Cardiac fibroblast (primary cell): ENCODE results near the gene CLEC19A.

Experiments used
- DNase-seq, 2 donors: peaks; one replicate each; pipeline versions ENCODE4 v3.0.0 to v3.0.0-alpha.2; 2010; ENCODE audit warnings: low read depth in 2 of 2
- H3K4me3 ChIP-seq, 2 donors: replicated peaks in 1 of 2; 1 replicate in 1 of 2; 2 replicates in 1 of 2; pipeline ENCODE4 v1.5.1; 2011; ENCODE audit warnings: low read depth in 2 of 2, low read length in 2 of 2, mild to moderate bottlenecking in 2 of 2, moderate library complexity in 1 of 2
- TF ChIP-seq, protein P1 (sequence below): IDR thresholded peaks from one replicate; pipeline ENCODE4 v1.5.1; 2011; ENCODE audit warnings: low read depth, mild to moderate bottlenecking, low read length, inconsistent platforms

The CLEC19A gene

DNA sequence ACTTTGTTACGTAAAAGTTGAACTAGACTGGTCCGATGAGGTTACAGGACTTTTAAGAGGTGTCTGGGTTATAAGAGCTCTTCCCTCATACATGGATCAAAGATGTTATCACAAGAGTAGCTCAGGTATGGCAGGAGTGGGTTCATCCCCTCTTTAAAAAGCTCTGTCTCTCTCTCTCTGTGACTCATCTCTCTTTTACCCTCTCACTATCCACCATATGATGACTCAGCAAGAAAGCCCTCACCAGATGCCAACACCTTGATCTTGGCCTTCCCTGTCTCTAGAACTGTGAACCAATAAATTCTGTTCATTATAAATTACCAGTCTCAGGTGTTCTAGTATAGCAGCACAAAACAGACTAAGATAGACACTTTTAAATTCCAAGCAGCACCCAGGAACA is 1.9 kb upstream of the CLEC19A start:
- no peak for DNase-seq
- no peak overlapping the region for H3K4me3 ChIP-seq
- TF ChIP-seq, protein P1, sequence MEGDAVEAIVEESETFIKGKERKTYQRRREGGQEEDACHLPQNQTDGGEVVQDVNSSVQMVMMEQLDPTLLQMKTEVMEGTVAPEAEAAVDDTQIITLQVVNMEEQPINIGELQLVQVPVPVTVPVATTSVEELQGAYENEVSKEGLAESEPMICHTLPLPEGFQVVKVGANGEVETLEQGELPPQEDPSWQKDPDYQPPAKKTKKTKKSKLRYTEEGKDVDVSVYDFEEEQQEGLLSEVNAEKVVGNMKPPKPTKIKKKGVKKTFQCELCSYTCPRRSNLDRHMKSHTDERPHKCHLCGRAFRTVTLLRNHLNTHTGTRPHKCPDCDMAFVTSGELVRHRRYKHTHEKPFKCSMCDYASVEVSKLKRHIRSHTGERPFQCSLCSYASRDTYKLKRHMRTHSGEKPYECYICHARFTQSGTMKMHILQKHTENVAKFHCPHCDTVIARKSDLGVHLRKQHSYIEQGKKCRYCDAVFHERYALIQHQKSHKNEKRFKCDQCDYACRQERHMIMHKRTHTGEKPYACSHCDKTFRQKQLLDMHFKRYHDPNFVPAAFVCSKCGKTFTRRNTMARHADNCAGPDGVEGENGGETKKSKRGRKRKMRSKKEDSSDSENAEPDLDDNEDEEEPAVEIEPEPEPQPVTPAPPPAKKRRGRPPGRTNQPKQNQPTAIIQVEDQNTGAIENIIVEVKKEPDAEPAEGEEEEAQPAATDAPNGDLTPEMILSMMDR = no peak

DNA sequence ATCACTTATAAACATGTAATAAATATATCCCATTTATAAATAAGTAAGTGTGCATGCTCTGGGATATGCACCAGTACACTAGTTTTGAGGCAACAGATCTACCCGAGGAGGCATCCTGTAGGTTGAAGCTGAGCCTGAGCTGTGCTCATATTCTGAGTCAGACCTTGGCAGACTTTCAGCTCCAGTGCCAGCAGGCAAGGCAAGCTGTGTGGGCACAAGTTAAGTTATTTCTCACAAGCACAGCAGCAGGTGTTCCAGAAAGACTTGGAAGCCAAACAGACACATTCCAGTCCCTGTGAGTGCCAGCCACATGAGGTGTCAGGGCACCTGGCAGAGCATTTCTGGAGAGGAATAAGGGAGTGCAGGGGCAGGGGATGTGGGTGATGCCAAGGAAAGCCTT is 1.3 kb upstream of the CLEC19A start:
- TF ChIP-seq, protein P1 = no peak
- DNase-seq = no peak

DNA sequence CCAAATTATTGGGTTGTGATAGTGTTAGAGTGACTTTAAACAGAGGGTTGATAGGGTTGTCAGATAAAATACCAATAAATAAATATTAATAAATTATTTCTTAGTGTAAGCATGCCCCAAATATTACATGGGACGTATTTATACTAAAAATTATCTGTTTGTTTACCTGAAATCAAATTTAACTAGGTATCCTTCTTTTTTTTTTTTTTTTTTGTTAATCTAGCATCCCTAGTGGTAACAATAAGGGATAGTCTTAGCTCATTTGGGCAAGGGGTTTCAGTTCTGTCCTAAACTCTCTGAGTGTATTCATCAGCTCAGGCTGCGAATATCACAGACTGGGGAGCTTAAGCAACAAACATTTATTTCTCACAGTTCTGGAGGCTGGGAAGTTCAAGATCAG is 1.3 kb downstream of the CLEC19A start:
- H3K4me3 ChIP-seq = no peak overlapping the region
- TF ChIP-seq, protein P1 = no peak
- no peak for DNase-seq

More for the DNA sequence above, 1.3 kb upstream of the CLEC19A start:
- H3K4me3 ChIP-seq = no peak overlapping the region

DNA sequence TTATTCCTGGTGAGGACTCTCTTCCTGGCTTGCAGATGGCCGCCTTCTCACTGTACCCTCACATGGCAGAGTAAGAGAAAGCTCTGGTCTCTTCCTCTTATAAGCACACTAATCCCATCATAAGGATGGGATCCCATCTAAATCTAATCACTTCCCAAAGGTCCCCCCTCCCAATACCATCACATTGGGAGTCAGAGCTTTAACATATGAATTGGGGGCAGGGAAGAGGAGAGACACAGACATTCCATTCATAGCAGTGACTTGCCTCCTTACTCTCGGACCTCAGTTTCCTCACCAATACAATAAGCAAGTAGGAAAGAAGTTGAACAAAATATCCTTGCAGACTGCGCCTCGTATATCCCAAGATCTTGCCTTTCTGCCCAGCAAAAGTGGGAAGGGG is 1.7 kb downstream of the CLEC19A start:
- no peak overlapping the region for H3K4me3 ChIP-seq
- TF ChIP-seq, protein P1 = no peak
- DNase-seq = no peak

DNA sequence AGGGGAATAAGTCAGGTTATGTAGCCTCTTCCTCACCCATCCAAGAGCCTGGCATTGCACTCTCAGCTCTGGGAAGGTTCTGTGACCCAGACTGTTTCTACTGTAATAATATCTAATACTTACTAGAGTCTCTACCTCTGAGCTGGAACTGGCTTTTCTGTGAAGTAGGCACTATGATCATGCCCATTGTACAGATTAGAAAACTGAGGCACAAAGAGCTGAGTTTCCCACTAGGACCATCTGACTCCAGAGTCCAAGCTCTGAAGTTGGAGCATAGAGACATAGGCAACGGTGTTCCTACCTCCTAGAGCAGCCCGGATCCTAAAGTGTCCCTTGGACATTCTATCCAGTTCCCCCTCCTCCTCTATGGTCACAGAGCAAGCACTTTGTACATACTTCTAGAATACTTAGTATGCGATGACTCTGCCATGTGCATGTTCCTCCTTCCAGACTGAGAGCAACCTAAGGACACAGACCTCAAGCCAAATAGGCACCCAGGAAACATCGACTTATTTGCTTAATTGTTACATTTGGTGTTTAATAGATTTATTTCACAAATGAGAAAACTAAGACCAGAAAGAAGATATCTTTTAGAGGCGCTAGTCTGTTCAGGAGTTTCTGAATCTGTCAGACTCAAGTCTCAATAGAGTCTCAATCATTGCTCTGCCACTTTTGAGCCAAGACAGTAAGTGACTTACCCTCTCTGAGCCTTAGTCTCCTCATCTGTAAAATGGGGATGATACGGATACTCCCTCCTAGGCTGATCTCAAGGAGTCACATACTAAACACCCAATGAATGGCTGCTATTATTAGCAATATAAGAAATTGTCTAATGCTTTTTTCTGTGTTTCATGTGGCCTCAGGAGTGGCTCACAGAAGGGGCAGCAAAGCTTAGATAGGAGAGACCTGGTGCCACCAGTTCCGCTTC is 3.6 kb downstream of the CLEC19A start:
- H3K4me3 ChIP-seq = no peak overlapping the region
- DNase-seq = no peak
- TF ChIP-seq, protein P1 = no peak

DNA sequence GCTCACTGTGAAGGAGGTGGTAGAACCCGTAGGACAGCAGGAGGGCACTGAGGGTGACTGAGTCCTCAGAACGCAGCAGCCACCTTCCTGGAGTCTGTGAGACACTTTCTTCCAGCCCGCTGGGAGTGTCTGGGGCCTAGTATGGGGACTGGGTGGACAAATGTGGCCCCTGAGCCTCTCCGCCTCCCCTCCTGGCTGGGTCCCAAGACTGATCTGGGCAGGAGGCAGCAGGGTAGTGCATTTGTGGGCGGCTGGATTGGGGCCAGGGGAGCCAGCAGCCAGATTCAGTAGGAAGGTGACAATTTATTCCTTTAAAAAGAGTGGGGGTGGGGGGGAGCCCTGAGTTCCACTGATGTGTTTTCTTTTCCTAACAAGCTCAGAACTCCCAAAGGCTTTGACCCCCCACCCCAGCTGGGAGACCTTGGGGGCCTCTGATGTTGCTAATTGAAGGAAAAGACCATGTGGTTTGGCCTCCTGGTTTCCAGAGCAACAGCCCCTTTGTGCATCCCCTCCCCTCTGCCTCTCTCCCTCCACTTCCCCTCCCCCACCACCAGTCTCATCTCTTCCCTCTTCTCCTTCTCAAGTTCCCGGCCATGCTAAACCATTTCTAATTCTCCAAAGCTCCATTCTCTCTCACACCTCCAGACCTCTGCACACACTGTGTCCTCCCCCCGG is 4.4 kb downstream of the CLEC19A start:
- TF ChIP-seq, protein P1 = no peak
- H3K4me3 ChIP-seq = no peak overlapping the region
- DNase-seq = no peak
